Caco-2 (cell line): ENCODE data around the gene FOXN3. TPM values are rescaled to one million over a fixed set of nuclear protein-coding genes. Genes with fewer than 3 reads are reported as not detected.

Experiments
- BruUV-seq: library from RNA; stranded (reverse); fragments of 400-500 nt; replicated peaks from 2 replicates; lab custom pipeline; 2021; lab: Mats Ljungman, UMichigan
- CTCF ChIA-PET: fragments of 300-600 bp; sonication (Branson Sonifier 250); formaldehyde crosslinking; loops from one replicate; lab custom pipeline; 2022; ENCODE audit warnings: antibody characterized with exemption; lab: Charles Lee
- POLR2A ChIA-PET: fragments of 300-600 bp; sonication (Branson Sonifier 250); formaldehyde crosslinking; loops from one replicate; lab custom pipeline; 2022; ENCODE audit warnings: antibody characterized with exemption; lab: Charles Lee
- DNase-seq, 2 experiments: peaks; one replicate each; pipeline versions ENCODE4 v3.0.0 to v3.0.0-alpha.2; 2020 to 2022
- H3K27me3 ChIP-seq: replicated peaks from 2 replicates; pipeline ENCODE4 v1.6.0; 2011; ENCODE audit warnings: low read length; ENCODE audit not compliant: control insufficient read depth, insufficient read depth
- H3K36me3 ChIP-seq: 2 replicates; pipeline ENCODE4 v1.5.1; 2011; ENCODE audit warnings: low read length; ENCODE audit not compliant: control insufficient read depth, insufficient read depth
- H3K4me1 ChIP-seq: fragments of 250-450 bp; sonication (Bioruptor Pico); 2 replicates; pipeline ENCODE4 v1.5.1; 2020; ENCODE audit warnings: mild to moderate bottlenecking
- H3K4me3 ChIP-seq: 2 replicates; pipeline ENCODE4 v1.5.1; 2011; ENCODE audit warnings: low read depth, mild to moderate bottlenecking, control low read depth, low read length
- H3K9me3 ChIP-seq: fragments of 250-450 bp; sonication (Bioruptor Pico); 2 replicates; pipeline ENCODE4 v1.5.1; 2020; ENCODE audit warnings: mild to moderate bottlenecking, moderate library complexity
- H3K27ac Mint-ChIP-seq: one replicate; pipeline ENCODE4 v1.8.0; 2022; ENCODE audit warnings: mixed read lengths; ENCODE audit not compliant: unreplicated experiment
- H3K27me3 Mint-ChIP-seq: one replicate; pipeline ENCODE4 v1.8.0; 2022; ENCODE audit warnings: mixed read lengths; ENCODE audit not compliant: insufficient read depth, unreplicated experiment
- H3K36me3 Mint-ChIP-seq: one replicate; pipeline ENCODE4 v1.8.0; 2022; ENCODE audit warnings: mild to moderate bottlenecking, mixed read lengths; ENCODE audit not compliant: insufficient read depth, unreplicated experiment
- H3K4me1 Mint-ChIP-seq: one replicate; pipeline ENCODE4 v1.8.0; 2022; ENCODE audit warnings: low read depth, mixed read lengths; ENCODE audit not compliant: unreplicated experiment
- H3K4me3 Mint-ChIP-seq: one replicate; pipeline ENCODE4 v1.8.0; 2022; ENCODE audit warnings: mild to moderate bottlenecking, moderate library complexity, mixed read lengths; ENCODE audit not compliant: unreplicated experiment
- H3K9me3 Mint-ChIP-seq: one replicate; pipeline ENCODE4 v1.8.0; 2022; ENCODE audit warnings: mixed read lengths; ENCODE audit not compliant: unreplicated experiment
- intact Hi-C: fragments of 100-400 bp; cut with micrococcal nuclease; formaldehyde crosslinking; loops from one replicate; pipeline ENCODE4 v1.10.0; 2022; ENCODE audit not compliant: unreplicated experiment
- total RNA-seq: library from RNA; stranded (reverse); gene quantifications from 2 replicates; pipeline ENCODE4 v1.2.3, GENCODE V29; 2022
- TF ChIP-seq, protein P1 (sequence below), 2 experiments: fragments of 200-600 bp in 1 of 2; IDR thresholded peaks; 1 replicate in 1 of 2; 2 replicates in 1 of 2; pipeline versions ENCODE4 v1.5.1 to v1.8.0; 2011 to 2022; ENCODE audit warnings: antibody characterized with exemption in 1 of 2, control low read depth in 1 of 2, inconsistent platforms in 1 of 2, low read depth in 1 of 2, low read length in 1 of 2, mild to moderate bottlenecking in 1 of 2, moderate library complexity in 1 of 2; ENCODE audit not compliant: insufficient read depth in 1 of 2, severe bottlenecking in 1 of 2, unreplicated experiment in 1 of 2

The FOXN3 gene
- total RNA-seq, 1 experiment from 2014 or later = 20.6 TPM

DNA sequence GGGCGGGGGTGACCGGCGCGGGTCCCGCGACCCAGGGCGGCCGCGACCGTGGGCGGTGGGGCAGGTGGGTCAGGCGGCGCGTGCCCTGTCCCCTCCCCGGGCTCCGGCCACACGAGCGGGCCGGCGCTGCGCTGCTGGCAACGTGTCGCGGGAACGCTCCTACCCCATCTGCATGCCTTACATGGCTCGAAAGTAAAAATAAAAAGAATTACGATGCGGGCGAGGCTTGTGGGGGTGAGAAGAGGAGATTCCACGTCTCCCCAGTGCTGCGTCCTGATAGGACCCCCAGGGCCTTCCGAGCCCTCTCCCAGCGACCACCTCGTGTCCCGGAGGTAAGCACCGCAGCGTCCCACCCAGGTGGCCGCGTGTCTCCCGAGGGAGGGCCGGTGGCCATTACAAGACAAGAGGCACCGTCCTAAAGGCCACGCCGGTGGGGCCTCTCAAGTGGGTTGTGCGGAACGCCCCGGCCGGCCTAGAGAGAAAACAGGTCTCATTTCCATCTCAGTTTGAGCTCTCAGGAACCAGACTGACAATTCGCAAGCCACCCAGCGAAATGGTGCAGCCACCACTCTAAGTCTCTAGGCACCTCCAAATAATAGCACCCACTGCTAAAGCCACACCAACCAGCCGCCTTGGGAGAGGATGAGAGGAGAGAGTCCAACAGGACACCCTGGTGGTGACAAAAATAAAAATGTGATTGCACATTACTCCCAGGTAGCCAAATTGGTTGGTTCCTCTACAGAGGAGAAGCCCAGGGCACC is 612 bp upstream of the FOXN3 start:
- Histone ChIP-seq H3K4me3 (peak overlapping the region; percentile 88), H3K9me3 (no peaks in the 10 kb centered on the region), H3K36me3 (no peaks in the 10 kb centered on the region), H3K27me3 (no peaks in the 10 kb centered on the region), H3K4me1 (peaks cover 7% of the 10 kb centered on the region)
- Mint-ChIP-seq H3K27me3 (no peaks in the 10 kb centered on the region), H3K27ac (peak overlapping the region; percentile 77), H3K4me3 (peak overlapping the region; percentile 88), H3K9me3 (no peaks in the 10 kb centered on the region), H3K4me1 (peaks cover 25% of the 10 kb centered on the region), H3K36me3 (peaks cover 13% of the 10 kb centered on the region)
- intact Hi-C loops = loop anchor here (1.0 to 10.0 kb wide), 7 partner anchors 81 to 497 kb away; no protein-coding TSS in a partner anchor
- TF ChIP-seq, protein P1, sequence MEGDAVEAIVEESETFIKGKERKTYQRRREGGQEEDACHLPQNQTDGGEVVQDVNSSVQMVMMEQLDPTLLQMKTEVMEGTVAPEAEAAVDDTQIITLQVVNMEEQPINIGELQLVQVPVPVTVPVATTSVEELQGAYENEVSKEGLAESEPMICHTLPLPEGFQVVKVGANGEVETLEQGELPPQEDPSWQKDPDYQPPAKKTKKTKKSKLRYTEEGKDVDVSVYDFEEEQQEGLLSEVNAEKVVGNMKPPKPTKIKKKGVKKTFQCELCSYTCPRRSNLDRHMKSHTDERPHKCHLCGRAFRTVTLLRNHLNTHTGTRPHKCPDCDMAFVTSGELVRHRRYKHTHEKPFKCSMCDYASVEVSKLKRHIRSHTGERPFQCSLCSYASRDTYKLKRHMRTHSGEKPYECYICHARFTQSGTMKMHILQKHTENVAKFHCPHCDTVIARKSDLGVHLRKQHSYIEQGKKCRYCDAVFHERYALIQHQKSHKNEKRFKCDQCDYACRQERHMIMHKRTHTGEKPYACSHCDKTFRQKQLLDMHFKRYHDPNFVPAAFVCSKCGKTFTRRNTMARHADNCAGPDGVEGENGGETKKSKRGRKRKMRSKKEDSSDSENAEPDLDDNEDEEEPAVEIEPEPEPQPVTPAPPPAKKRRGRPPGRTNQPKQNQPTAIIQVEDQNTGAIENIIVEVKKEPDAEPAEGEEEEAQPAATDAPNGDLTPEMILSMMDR (IDR thresholded peaks at IDR 0.05; ENCODE audit: insufficient read depth in 1 of 2, low read depth in 1 of 2, low read length in 1 of 2, severe bottlenecking in 1 of 2, unreplicated experiment in 1 of 2) = peak; percentile 46 to 51
- DNase-seq = peak; percentile 64 to 72
- ChIA-PET POLR2A (interaction anchor here (0.7 kb wide), 1 partner anchor 537 kb away, joined by 3 read pairs; the partner anchor contains the start of gene EFCAB11), CTCF (no interaction called here)
- TSS peak; percentile 51 for BruUV-seq

DNA sequence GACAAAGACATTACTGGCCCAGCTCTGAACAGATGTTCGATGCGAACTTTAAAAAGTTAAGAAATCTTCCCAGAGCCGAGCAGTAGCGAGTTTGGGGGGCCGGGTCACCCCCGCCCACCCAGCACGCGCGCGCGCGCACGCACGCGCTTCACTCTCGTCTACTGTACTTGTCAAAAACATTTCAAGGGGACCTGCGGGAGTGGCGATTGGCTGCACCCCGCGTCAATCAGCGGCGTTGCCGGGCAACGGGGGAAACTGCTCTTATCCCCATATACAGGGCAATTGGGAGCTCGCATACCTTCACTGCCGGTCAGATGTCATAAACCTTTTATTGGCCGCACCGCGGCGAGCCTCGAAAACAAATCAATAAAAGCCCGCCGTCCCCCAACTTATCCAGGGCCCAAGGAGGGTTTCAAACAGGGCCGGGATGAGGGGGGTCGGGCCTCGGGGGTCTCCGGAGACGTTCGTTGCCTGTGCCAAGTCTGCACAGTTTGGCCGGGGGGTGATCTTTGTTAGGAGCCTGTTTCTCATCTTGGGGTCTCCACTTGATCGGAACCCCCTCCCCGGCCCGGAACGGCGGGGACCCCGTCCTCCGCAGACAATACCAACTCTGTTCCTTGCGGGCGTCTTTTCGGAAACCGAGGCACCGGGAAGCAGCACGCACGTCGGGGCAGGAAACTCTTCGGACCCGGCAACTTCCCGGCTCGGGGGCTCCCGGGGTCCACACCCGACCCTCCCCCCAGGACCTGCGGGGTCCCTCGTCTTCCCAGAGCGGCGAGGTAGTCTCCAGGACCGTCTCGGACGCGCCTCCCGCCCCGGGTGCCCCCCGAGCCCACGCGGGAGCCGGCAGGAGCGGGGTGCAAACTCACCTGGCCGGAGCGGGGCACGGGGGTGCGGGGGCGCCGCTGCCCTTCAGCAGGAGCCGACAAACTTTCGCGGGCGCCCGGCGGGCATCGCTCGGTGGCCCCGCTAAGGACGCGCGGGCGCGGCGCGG is 734 bp downstream of the FOXN3 start:
- H3K36me3 Mint-ChIP-seq = peaks cover 20% of the 10 kb centered on the region
- peak overlapping the region; percentile 83 for H3K27ac Mint-ChIP-seq
- TF ChIP-seq, protein P1 (IDR thresholded peaks at IDR 0.05; ENCODE audit: insufficient read depth in 1 of 2, low read depth in 1 of 2, low read length in 1 of 2, severe bottlenecking in 1 of 2, unreplicated experiment in 1 of 2) = no peak
- CTCF ChIA-PET = interaction anchor here (1.0 to 1.6 kb wide), 2 partner anchors 14 to 80 kb away, joined by 3 to 5 read pairs; no protein-coding TSS in a partner anchor
- Histone ChIP-seq H3K27me3 (no peaks in the 10 kb centered on the region), H3K4me1 (no peaks in the 10 kb centered on the region; the same call in 1 of the 2 replicates), H3K4me3 (peak overlapping the region; percentile 88), H3K9me3 (no peaks in the 10 kb centered on the region), H3K36me3 (no peaks in the 10 kb centered on the region)
- peak overlapping the region; percentile 88 for H3K4me3 Mint-ChIP-seq
- no TSS peak for BruUV-seq
- H3K9me3 Mint-ChIP-seq = no peaks in the 10 kb centered on the region
- DNase-seq = peak; percentile 99
- peaks cover 18% of the 10 kb centered on the region for H3K4me1 Mint-ChIP-seq
- intact Hi-C loops = loop anchor here (1.0 to 10.0 kb wide), 7 partner anchors 48 to 499 kb away; no protein-coding TSS in a partner anchor
- no peaks in the 10 kb centered on the region for H3K27me3 Mint-ChIP-seq
- POLR2A ChIA-PET = interaction anchor here (0.6 kb wide), 2 partner anchors 79 to 242 kb away, joined by 3 read pairs; no protein-coding TSS in a partner anchor
